K562 (cell line): ENCODE measurements around the gene RNASEH2A. TPM values are rescaled to one million over a fixed set of nuclear protein-coding genes. Genes with fewer than 3 reads are reported as not detected.

Experiments
- ATAC-seq: fragments of 200-7000 bp; cut with Tn5 transposase; 3 replicates; pipeline ENCODE4 v1.9.1; 2020; ENCODE audit warnings: moderate library complexity
- BruUV-seq: library from RNA; stranded (reverse); fragments of 400-500 nt; replicated peaks from 2 replicates; lab custom pipeline; 2021; lab: Mats Ljungman, UMichigan
- CTCF ChIA-PET: fragments of 300-600 bp; formaldehyde crosslinking; extraction: SDS; loops from one replicate; lab custom pipeline; 2021; ENCODE audit warnings: low intra/inter-chr PET ratio; lab: Yijun Ruan, JAX
- POLR2A ChIA-PET: fragments of 300-600, 350-650 bp; sonication (Branson Sonifier 250); formaldehyde crosslinking; extraction: SDS; loops from one replicate; lab custom pipeline; 2021; ENCODE audit warnings: antibody characterized with exemption, inconsistent platforms; lab: Yijun Ruan, JAX
- DNase-seq, 4 experiments: peaks; one replicate each; pipeline versions ENCODE4 v3.0.0 to v3.0.0-alpha.2; 2011 to 2018; ENCODE audit warnings: low spot score in 3 of 4, mixed read lengths in 3 of 4; ENCODE audit errors: extremely low read depth in 1 of 4
- FAIRE-seq: peaks from 2 replicates; lab custom pipeline; 2011; peaks lifted over from hg19 to GRCh38; lab: Jason Lieb, UNC
- H2AFZ ChIP-seq: 2 replicates; pipeline ENCODE4 v1.6.0; 2011; ENCODE audit warnings: low read depth, low read length, control low read depth, inconsistent platforms
- H3K27ac ChIP-seq: fragments of 200-600 bp; 3 replicates; pipeline ENCODE4 v1.8.0; 2011; ENCODE audit warnings: low read depth, mild to moderate bottlenecking, control low read depth, inconsistent platforms, low read length, moderate library complexity, mixed read lengths; ENCODE audit errors: extremely low read depth
- H3K27me3 ChIP-seq, 2 experiments: fragments of 300-600 bp in 1 of 2; 2 replicates in 1 of 2; 3 replicates in 1 of 2; pipeline versions ENCODE4 v1.6.0 to v1.8.0; 2011; ENCODE audit warnings: inconsistent platforms in 2 of 2, low read length in 2 of 2, mild to moderate bottlenecking in 1 of 2, mixed read lengths in 1 of 2, moderate library complexity in 1 of 2; ENCODE audit not compliant: control insufficient read depth in 2 of 2, insufficient read depth in 2 of 2
- H3K36me3 ChIP-seq: fragments of 300-600 bp; 3 replicates; pipeline ENCODE4 v1.8.0; 2011; ENCODE audit warnings: mild to moderate bottlenecking, low read length, inconsistent platforms; ENCODE audit not compliant: control insufficient read depth, insufficient read depth
- H3K4me1 ChIP-seq, 2 experiments: fragments of 200-600 bp in 1 of 2; replicated peaks in 1 of 2; 2 replicates in 1 of 2; 3 replicates in 1 of 2; pipeline versions ENCODE4 v1.5.1 to v1.8.0; 2011; ENCODE audit warnings: inconsistent platforms in 2 of 2, low read length in 2 of 2, mild to moderate bottlenecking in 1 of 2, mixed read lengths in 1 of 2, moderate library complexity in 1 of 2; ENCODE audit not compliant: control insufficient read depth in 2 of 2, insufficient read depth in 2 of 2
- H3K4me2 ChIP-seq: 2 replicates; pipeline ENCODE4 v1.6.1; 2011; ENCODE audit warnings: low read length, control low read depth, inconsistent platforms, mixed read lengths; ENCODE audit not compliant: insufficient read depth
- H3K4me3 ChIP-seq: fragments of 200-600 bp; sonication (generic), shearing (Covaris generic); 2 replicates; pipeline ENCODE4 v1.5.1; 2016; ENCODE audit warnings: control low read depth, inconsistent platforms
- H3K79me2 ChIP-seq: fragments of 200-600 bp; 3 replicates; pipeline ENCODE4 v1.8.0; 2011; ENCODE audit warnings: low read length, inconsistent platforms; ENCODE audit not compliant: control insufficient read depth, insufficient read depth
- H3K9ac ChIP-seq, 2 experiments: 2 replicates each; pipeline versions ENCODE4 v1.6.0 to v1.6.1; 2011; ENCODE audit warnings: low read depth in 2 of 2, low read length in 2 of 2, control low read depth in 1 of 2, inconsistent platforms in 1 of 2, mild to moderate bottlenecking in 1 of 2, mixed read lengths in 1 of 2; ENCODE audit not compliant: insufficient read depth in 1 of 2
- H3K9me1 ChIP-seq: one replicate; pipeline ENCODE4 v1.6.0; 2011; ENCODE audit warnings: inconsistent platforms, mild to moderate bottlenecking, low read length, moderate library complexity; ENCODE audit not compliant: control insufficient read depth, insufficient read depth
- H3K9me3 ChIP-seq: replicated peaks from 2 replicates; pipeline ENCODE4 v1.5.1; 2011; ENCODE audit warnings: low read depth, low read length, inconsistent platforms; ENCODE audit not compliant: control insufficient read depth, insufficient read depth
- H4K20me1 ChIP-seq: replicated peaks from 2 replicates; pipeline ENCODE4 v1.6.1; 2011; ENCODE audit warnings: low read length, inconsistent platforms, mixed read lengths; ENCODE audit not compliant: control insufficient read depth, insufficient read depth
- BCOR ChIP-seq: fragments of 450-650 bp; IDR thresholded peaks from 2 replicates; pipeline ENCODE4 v1.6.1; 2016
- NONO ChIP-seq, 2 experiments: fragments of 200-400 bp in 1 of 2; fragments of 450-650 bp in 1 of 2; formaldehyde crosslinking in 1 of 2; IDR thresholded peaks; 2 replicates each; pipeline ENCODE4 v1.6.1; 2017; ENCODE audit warnings: low read depth in 2 of 2, mild to moderate bottlenecking in 2 of 2, moderate library complexity in 2 of 2, low read length in 1 of 2
- TAF9B ChIP-seq: fragments of 450-650 bp; IDR thresholded peaks from 2 replicates; pipeline ENCODE4 v1.6.1; 2018; ENCODE audit warnings: mild to moderate bottlenecking; ENCODE audit not compliant: partially characterized antibody
- USF1 ChIP-seq: sonication (generic); formaldehyde crosslinking; IDR thresholded peaks from 2 replicates; pipeline ENCODE4 v1.9.0; 2022; ENCODE audit warnings: mild to moderate bottlenecking, missing genetic modification reagents
- ZFP30 ChIP-seq: fragments of 250-450 bp; sonication (Bioruptor Pico); IDR thresholded peaks from 2 replicates; pipeline ENCODE4 v1.8.0; 2022; ENCODE audit warnings: moderate library complexity, mild to moderate bottlenecking, inconsistent platforms, borderline replicate concordance
- WGBS: fragments of 100-300 bp; shearing (Covaris generic); methylation state at CpG from one replicate; pipeline ENCODE4 v1.1.6; 2016; ENCODE audit warnings: low coverage, mixed read lengths; ENCODE audit not compliant: insufficient coverage; ENCODE audit errors: missing lambda C conversion rate; 5-methylcytosine and 5-hydroxymethylcytosine counted together
- in situ Hi-C: fragments of 300-500 bp; cut with MboI; formaldehyde crosslinking; loops from 4 replicates; pipeline ENCODE4 v1.15.0; 2018; ENCODE audit warnings: inconsistent platforms, mixed read lengths
- intact Hi-C: fragments of 100-400 bp; cut with micrococcal nuclease; formaldehyde crosslinking; loops from 2 replicates; pipeline ENCODE4 v1.14.2; 2022
- polyA plus RNA-seq, 8 experiments: library from polyadenylated mRNA; depleted of rRNA in 4 of 8; stranded (reverse) in 5 of 8; unstranded in 3 of 8; fragments of >200 nt; fragmentation: Nextera tagmentation in 2 of 8; fragmentation: Illumina TruSeq in 1 of 8; extraction: Ambion mirVana in 2 of 8; extraction: Trizol in 1 of 8; gene quantifications; 2 replicates each; pipeline versions ENCODE4 v1.2.1 to v1.2.3, GENCODE V29; 2011 to 2014; ENCODE audit warnings: inconsistent platforms in 1 of 8, missing spikeins in 1 of 8
- total RNA-seq, 7 experiments: library from RNA; depleted of rRNA in 6 of 7; stranded (reverse); fragments of >200 nt in 6 of 7; fragmentation: Illumina TruSeq in 2 of 7; extraction: Trizol in 2 of 7; gene quantifications; 2 replicates each; pipeline versions ENCODE4 v1.2.1 to v1.2.3, GENCODE V29; 2011 to 2021; ENCODE audit warnings: low replicate concordance in 1 of 7

The RNASEH2A gene
- total and polyA plus RNA-seq, 9 of the 15 experiments (the other 6 are each of a cell fraction or from before 2014, with no cell fraction given), result 22.3 to 78.0 (median 61.7) TPM

GRCh38 chr19:12786141-12786870 lies 20.1 kb upstream of the RNASEH2A start (continued):
- TF ChIP-seq ZFP30 (CRISPR knock-in tag), result no peak
- TF ChIP-seq TAF9B, result no peak

- Histone ChIP-seq H3K4me3 (no peak overlapping the region), H3K27me3 (no peaks in the 10 kb centered on the region), H3K79me2 (peaks cover 18% of the 10 kb centered on the region), H3K4me2 (no peak overlapping the region), H2AFZ (no peak overlapping the region; the same call in 1 of the 2 replicates), H3K9me3 (no peaks in the 10 kb centered on the region), H3K4me1 (peaks cover 75 to 89% of the 10 kb centered on the region in 2 experiments), H3K36me3 (no peaks in the 10 kb centered on the region)
- BruUV-seq, result no TSS peak
- peak in 1 of 4 experiments; percentile 23 for DNase-seq
- POLR2A ChIA-PET, result no interaction called here
- no peak for TF ChIP-seq NONO (IDR thresholded peaks at IDR 0.05; ENCODE audit: low read depth in 2 of 2, low read length in 1 of 2)
- TF ChIP-seq BCOR, result 0 out of 2 replicates have a peak, but pooled peaks have one; percentile 2
- 0 out of 2 replicates have a peak, but pooled peaks have one; percentile 9 for TF ChIP-seq USF1 (CRISPR knock-in tag)
- TF ChIP-seq, all 486 proteins: peak for 2
- ATAC-seq, result no peak
- Histone ChIP-seq H3K9me1 (no peaks in the 10 kb centered on the region), H3K9ac (peak overlapping the region in 1 of 2 experiments; percentile 29; a peak in 2 of 4 replicates), H3K27ac (peak overlapping the region; percentile 45; the same call in 2 of the 3 replicates), H4K20me1 (0 out of 2 replicates have a peak, but pooled peaks cover 3% of the 10 kb centered on the region)
- in situ Hi-C loops, result no loop called here
- no peak for FAIRE-seq
- intact Hi-C loops, result no loop called here
- 69% methylated on average over 3 of the region's 3 CpGs for WGBS
- CTCF ChIA-PET, result interaction anchor here (1.6 kb wide), 1 partner anchor 12 kb away, joined by 5 read pairs; the partner anchor contains the start of gene HOOK2
These were observed 19.4 kb upstream of the RNASEH2A start for GRCh38 chr19:12786952-12787351.
